Stimulated activated CD8-positive, alpha-beta memory T cell treated with anti-CD3 and anti-CD28 coated beads, Interleukin-7, amount 100 ng/mL, for 48 hours (primary cell): ENCODE results near the gene GSTT2.
"Not testable (repeated sequence)": the region's sequence is repeated elsewhere in the genome, so short reads cannot be mapped to it uniquely, and the experiment has no call there.

Source experiments
- DNase-seq, 2 donors: peaks; one replicate each; pipeline ENCODE4 v3.0.0-alpha.2; 2020; ENCODE audit warnings: low read depth in 1 of 2; ENCODE audit errors: extremely low read depth in 1 of 2

The GSTT2 gene

DNA sequence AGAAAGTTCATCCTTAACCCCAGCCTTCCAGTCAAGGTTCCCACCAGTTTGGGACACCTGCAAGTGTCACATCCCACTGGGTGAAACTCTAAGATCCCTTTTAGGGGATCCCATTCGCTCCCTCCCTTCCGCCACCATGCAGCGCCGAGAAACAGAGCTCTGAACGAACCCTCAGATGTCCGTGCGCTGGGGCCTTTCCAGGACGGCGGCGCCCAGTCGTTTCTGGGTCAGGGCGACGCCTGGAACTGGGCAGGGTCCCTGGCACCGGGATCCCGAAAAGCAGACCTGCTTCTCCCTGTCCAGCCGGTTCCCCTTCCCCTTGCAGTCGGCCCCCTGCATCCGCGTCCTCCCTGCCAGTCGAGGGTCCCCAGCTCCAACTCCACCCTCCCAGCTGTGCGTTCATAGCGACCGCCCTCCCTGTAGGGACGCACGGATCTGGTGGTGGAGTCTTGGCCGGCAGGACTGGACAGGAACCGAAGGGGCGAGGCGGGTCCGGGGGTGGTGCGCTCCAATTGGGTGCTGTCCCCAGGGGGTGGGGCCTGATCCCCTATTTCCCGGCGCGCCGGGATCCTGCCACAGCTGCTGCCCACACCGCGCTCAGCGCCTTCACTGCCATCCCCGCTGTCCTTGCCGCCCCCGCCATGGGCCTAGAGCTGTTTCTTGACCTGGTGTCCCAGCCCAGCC, at the start of gene GSTT2:
Gene GSTT2 (plus strand): TSS at position 578 of the 684 bp plus-strand sequence.
- not testable (repeated sequence) for DNase-seq

DNA sequence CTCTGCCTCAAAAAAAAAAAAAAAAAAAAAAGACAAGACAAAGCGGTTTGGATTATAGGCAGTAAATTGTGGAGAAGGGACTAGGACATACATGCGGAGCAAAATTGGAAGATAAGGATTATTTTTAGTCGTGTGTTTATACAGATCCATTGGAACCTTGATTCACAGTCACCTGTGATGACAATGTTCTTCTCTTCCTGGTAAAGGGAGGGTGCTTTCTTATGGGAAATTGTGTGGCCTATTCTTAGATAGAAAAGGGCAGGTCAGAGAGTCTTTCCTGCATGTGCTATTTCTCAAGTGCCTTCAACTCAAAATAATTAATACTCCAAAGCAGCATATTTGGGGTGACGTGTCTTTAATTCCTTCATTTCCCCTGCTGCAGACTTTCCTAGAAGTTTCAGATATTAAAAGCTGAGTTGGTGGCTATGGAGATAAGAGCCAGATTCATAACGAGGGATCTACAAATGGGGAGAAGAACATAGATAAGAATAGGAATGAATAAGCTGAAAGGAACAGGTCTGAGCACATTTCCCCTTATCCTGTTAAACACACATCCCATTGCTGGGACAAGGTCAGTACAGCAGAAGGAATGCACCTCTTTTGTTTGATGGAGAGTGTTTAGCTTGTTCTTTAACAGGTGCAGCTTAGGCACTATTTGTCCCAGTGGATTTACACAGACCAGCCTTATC, 41.5 kb upstream of the GSTT2 start:
- no peak for DNase-seq

DNA sequence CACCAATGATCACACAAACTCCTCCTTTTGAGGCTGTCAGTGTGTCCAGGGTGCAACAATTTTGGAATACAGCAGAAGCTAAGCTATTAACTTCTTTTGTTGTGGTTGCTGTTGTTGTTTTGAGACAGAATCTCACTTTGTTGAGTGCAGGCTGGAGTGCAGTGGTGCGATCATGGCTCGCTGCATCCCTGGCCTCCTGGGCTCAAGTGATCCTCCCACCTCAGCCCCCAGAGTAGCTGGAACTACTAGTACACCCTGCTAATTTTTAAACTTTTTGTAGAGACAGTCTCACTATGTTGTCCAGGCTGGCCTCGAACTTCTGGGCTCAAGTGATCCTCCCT, 40.9 kb upstream of the GSTT2 start:
- no peak for DNase-seq

DNA sequence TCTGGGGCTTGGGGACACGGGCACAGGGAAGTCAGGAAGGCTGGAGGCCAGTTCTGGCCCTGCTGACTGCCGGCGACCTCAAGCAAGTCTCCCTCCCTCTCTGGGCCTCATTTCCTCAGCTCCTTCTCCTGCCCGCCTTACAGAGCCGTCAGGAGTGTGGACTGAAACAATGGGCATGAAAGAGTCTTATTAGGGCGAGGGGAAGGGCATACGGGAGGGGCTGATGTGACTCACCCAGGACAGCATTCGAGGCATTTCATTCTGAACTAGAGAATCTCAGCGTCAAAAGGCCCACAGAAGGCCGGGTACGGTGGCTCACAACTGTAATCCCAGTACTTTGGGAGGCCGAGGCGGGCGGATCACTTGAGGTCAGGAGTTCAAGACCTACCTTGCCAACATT, 39.8 kb upstream of the GSTT2 start:
- not testable (repeated sequence) for DNase-seq

DNA sequence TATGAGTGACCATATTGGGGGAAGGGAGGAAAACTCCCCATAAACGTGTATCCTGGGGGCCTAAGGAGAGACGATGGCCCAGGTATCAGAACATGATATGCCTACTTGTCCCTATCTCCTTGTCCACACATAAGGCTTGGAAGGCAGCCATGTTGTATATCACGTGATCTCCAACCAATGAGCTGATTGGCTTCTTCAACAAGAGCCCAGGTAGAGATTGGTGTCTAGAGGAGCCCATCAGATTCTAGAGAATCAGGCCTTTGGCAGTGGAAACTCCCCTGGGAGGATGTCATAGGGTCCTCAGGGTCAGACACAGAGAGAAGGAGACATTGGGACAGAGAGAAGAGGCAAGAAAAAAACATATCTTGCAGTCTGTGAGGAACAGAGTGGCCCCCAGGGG, 32.5 kb upstream of the GSTT2 start:
- DNase-seq: not testable (repeated sequence)

DNA sequence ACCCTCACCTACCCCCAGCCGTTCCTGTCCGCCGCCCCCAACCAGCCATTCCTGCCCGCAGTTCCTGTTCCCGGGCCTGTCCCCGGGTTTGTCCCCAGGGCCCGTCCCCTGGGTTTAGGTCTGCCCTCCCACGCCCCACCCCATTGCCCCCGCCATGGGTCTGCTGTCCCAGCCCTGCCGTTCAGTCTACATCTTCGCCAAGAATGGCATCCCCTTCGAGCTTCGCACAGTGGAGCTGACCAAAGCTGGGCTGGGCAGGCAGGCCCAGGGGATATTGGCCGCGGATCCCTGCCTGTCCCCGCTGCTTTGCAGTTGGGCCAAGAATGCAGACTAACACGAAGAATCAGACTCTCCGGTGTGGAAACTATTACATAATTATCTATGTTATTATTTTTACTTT, 30.2 kb upstream of the GSTT2 start:
- DNase-seq: not testable (repeated sequence)

DNA sequence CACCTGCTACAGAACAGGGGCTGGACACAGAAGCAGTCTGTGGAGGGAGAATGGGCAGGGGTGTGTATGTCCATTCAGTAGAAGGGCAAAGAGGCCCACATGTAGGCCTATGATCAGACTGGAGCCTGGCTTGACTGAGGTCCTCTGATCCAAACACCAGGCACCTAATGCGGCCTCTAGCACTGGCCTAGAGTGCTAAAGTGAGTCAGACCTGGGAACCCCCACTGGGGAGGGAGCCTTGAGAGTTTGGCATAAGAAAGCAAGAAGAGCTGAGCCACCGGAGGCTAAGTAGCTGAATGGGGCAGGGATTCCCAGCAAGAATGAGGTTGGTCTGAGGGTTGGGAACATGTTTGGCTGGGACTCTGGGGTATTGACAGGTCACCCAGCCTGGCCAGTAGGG, 28.6 kb upstream of the GSTT2 start:
- not testable (repeated sequence) for DNase-seq

DNA sequence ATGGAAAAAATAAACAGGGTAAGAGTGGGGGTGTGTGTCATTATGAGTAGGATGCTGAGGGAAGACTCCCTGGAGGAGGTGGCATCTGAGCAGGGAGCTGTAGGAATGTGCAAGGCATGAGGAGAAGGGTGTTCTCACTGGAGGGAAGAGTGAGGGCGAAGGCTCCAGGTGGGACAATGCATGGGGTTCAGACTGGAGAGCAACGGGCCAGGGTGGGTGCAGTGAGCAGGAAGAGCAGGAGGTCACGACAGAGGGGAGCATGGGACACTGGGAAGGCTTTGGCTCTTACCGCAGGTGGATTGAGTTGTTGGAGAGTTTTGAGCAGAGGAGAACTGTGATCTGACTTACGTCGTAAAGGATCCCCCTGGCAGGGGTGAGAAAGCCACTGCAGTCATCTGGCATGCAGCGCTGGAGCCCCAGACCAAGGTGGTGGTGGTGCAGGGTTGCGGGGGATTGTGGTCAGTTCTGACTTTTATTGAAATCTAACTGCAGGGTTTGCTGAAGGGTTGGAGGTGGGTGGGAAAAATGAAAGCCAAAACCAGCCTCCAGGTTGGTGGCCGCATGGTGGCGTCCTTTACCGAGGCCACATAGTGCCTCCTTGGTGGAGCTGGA, 27.0 kb upstream of the GSTT2 start:
- DNase-seq: not testable (repeated sequence)

DNA sequence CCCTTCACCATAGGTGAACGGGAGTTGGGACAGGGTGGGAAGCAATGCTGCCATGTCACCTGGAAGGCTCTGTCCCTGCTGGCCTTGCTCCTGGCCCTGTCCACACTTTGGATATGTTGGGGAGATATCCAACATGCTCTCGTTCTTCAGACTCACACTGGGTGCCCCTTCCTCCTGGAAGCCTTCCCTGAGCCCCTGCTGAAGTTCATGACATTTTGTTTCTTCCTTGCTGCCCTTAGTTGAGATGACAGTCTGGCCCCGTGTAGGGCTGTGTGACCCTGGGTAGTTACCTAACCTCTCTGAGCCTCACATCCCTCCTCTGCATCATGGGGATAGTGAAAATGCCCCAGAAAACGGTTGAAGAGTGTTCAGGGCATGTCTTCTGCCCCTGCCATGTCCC, 26.4 kb upstream of the GSTT2 start:
- not testable (repeated sequence) for DNase-seq

DNA sequence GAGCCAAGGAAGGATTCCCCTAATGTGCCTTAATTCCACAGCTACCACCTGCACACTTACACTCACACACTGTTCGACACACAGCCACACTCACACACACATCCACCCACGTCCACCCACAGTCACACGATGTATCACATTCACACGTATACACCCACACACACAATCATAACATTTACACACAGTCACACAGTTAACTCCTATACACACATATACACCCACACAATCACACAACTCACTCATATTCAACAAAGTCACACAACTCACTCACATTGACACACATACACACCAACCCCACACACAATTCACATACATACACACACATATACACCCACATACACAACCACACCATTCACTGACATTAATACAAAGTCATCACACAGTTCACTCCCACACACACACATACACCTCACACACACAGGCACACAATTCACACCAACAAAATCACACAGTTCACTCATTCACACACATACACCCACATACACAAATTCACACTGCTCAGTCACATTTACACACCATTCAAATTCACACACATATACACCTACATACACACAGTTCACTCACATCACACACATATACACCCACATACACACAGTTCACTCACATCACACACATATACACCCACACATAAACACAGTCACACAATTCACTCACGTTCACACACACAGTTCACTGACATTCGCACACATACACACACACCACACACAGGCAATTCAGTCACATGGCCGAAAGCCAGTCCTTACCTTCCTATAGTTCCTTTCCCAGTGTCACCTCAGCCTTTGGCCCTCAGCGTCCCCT, 25.5 kb upstream of the GSTT2 start:
- not testable (repeated sequence) for DNase-seq

DNA sequence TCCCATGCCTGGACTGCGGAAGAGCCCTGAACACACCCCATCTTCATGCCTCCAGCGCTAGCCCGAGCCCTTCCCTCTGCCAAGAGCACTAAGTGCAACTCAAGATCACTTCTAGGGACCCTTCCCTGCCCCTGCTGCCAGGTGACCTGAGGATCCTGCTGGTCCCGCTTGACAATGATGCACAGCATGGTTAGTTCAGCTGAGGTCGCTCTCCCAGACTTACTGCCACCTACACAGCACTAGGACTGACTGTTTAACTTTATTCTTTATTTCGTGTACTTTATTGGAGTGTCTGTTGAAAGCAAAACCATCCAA, 25.0 kb upstream of the GSTT2 start:
- not testable (repeated sequence) for DNase-seq

DNA sequence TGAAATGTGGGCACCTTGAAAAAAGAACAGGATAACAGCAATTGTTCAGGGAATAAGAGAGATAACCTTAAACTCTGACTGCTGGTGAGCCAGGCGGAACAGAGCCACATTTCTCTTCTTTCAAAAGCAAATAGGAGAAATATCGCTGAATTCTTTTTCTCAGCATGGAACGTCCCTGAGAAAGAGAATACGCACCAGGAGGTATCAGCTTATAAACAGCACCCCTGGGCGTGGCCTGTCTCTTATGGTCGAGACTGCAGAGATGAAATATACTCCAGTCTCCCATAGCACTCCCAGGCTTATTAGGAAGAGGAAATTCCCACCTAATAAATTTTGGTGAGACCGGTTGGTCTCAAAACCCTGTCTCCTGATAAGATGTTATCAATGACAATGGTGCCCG, 24.0 kb upstream of the GSTT2 start:
- not testable (repeated sequence) for DNase-seq

DNA sequence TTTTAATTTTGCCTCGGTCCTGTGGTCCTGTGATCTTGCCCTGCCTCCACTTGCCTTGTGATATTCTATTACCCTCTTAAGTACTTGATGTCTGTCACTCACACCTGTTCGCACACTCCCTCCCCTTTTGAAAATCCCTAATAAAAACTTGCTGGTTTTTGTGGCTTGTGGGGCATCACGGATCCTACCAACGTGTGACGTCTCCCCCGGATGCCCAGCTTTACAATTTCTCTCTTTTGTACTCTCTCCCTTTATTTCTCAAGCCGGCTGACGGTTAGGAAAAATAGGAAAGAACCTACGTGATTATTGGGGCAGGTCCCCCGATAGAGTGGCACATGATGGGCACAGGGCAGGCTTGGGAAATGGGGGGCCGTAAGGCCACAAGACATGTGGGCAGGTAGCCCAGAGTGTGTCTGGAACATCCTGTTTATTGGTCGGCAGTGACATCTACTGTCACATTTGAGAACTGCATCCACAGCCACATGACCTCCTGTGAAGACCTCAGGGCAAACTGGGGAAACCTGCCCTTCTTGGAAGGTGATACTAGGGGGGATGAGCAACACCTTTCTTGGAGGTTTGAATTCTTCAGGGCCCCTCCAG, 23.5 kb upstream of the GSTT2 start:
- DNase-seq: peak; percentile 28 to 56

DNA sequence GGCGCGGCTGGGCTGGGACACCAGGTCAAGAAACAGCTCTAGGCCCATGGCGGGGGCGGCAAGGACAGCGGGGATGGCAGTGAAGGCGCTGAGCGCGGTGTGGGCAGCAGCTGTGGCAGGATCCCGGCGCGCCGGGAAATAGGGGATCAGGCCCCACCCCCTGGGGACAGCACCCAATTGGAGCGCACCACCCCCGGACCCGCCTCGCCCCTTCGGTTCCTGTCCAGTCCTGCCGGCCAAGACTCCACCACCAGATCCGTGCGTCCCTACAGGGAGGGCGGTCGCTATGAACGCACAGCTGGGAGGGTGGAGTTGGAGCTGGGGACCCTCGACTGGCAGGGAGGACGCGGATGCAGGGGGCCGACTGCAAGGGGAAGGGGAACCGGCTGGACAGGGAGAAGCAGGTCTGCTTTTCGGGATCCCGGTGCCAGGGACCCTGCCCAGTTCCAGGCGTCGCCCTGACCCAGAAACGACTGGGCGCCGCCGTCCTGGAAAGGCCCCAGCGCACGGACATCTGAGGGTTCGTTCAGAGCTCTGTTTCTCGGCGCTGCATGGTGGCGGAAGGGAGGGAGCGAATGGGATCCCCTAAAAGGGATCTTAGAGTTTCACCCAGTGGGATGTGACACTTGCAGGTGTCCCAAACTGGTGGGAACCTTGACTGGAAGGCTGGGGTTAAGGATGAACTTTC, 18.7 kb upstream of the GSTT2 start, which contains the start of gene GSTT2B:
Gene GSTT2B (minus strand): TSS at position 112 of the 688 bp plus-strand sequence. CDS start 64 bp downstream, at position 48.
- not testable (repeated sequence) for DNase-seq

DNA sequence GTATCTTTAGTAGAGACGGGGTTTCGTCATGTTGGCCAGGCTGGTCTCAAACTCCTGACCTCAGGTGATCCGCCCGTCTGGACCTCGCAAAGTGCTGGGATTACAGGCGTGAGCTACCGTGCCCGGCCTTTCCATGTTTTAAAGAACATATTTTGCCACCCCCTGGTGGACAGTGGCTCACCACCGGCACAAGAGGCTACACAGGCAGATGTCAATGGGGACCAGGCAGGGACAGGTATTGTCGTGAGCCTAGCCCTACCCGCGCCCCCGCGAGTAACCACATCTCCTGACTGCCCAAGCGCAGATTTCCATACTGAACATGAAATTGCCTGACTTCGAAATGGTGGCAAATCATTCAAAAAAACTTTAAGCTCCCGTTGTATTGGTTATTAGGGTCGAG, 13.8 kb upstream of the GSTT2 start:
- not testable (repeated sequence) for DNase-seq

DNA sequence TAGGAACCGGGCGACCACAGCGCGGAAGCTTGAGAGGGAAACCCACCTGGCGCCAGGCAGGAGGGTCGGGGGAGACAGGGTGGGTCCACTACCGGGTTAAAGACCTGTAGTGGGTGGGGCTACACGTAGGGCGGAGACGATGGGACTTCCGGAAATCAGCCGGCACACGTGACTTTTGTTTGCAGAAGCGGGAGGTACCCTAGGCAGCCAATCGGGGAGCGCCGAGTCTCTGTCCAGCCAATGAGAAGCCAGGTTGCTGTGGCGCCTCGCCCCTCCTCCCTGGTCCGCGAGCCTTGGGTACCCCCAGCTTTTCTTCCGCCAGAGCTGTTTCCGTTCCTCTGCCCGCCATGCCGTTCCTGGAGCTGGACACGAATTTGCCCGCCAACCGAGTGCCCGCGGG, 13.4 kb upstream of the GSTT2 start, which contains the start of gene DDTL:
Gene DDTL (plus strand): TSS at position 321 of the 400 bp plus-strand sequence. CDS start 27 bp downstream, at position 348.
- DNase-seq: not testable (repeated sequence)

DNA sequence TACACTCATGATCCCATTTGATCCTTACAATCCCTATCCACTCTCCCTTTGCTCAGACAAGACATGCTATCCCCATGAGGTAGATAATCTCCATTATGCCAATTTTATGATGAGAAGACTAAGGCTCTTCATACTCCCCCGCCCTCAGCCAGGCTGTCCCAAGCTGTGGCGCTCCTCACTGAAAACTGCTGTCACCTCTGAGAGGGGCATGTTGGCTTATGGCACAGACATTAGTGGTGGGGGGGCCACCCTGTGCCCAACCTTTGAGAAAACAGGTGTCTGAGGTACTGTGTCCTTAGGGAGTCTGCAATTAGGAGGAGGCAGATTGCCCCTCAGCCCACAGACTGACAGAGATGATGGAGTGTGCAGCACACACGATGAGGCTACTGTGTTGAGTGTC, 10.9 kb upstream of the GSTT2 start:
- no peak for DNase-seq

DNA sequence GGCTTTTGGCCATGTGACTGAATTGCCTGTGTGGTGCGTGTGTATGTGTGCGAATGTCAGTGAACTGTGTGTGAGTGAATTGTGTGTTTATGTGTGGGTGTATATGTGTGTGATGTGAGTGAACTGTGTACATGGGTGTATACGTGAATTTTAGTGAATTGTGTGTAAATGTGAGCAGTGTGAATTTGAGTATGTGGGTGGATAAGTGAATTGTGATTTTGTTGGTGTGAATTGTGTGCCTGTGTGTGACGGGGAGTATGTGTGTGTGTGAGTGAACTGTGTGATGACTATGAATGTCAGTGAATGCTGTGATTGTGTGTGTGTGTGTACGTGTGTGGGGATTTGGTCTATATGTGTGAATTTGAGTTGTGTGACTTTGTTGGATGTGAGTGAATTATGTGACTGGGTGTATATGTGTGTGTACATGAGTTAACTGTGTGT, 9.7 kb upstream of the GSTT2 start:
- no peak for DNase-seq

DNA sequence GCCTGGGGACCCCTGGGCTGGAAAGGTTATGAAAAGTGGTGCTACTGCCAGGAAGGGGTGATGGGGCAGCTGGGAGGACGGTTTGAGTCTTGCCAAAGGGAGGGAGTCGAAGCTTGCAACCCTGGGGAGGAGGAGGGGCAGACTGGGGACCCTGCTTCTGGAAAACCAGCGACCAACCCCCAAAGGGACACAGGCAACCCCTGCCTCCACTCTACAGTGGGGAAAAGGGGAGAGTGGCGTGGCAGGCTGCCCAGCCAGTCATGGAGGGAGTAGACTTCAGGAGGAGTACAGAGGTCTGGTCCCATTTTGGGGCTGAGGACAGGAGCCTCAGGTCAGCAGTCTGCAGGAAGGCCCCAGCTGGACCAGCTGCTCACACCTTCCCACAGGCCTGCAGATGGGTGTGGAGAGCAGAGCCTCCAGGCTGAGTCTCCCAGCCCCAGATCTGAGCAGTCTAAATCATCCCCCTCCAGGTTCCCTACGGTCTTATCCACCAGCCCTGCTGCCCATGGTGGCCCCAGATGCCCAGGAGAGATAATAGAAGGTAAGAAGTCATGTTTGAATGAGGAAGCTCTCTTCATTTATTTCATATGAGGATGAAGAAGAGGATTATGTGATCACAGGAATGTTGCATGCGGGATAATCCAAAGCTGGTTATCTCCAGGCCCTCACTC, 9.0 kb upstream of the GSTT2 start:
- no peak for DNase-seq

DNA sequence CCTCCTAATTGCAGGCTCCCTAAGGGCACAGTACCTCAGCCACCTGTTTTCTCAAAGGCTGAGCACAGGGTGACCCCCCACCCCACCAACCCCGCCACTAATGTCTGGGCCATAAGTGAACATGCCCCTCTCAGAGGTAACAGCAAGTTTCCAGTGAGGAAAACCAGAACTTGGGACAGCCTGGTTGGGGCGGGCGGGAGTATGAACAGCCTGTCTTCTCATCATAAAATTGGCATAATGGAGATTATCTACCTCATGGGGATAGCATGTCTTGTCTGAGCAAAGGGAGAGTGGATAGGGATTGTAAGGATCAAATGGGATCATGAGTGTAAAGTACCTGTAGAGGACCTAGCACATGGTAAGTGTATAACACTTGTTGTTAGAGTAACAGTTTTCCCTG, 8.0 kb upstream of the GSTT2 start:
- DNase-seq: not testable (repeated sequence)
